ENCODE measurements around the gene ARID2.

Gene ARID2

GRCh38 chr12:45933504-45933903, 204.0 kb downstream of the ARID2 start:
- DNase-seq (ENCODE audit: low spot score) = no peak

GRCh38 chr12:45934956-45935355, 205.4 kb downstream of the ARID2 start:
- no peak for DNase-seq (ENCODE audit: low spot score)

- no peak for DNase-seq (ENCODE audit: low spot score)
Observed at GRCh38 chr12:45938566-45938965, 209.1 kb downstream of the ARID2 start.

- no peak for DNase-seq (ENCODE audit: low spot score)
Observed at GRCh38 chr12:45939759-45940158, 210.3 kb downstream of the ARID2 start.

GRCh38 chr12:45944771-45945170, 215.3 kb downstream of the ARID2 start:
- no peak for DNase-seq (ENCODE audit: low spot score)

- no peak for DNase-seq (ENCODE audit: low spot score)
Observed at GRCh38 chr12:45946435-45946834, 216.9 kb downstream of the ARID2 start.

GRCh38 chr12:45948546-45948945, 219.0 kb downstream of the ARID2 start:
- no peak for DNase-seq (ENCODE audit: low spot score)

Measured in AG08396 (cell line).